Stomach (tissue), 4 donors: ENCODE measurements around the gene SLC32A1.

Experiments used
- POLR2A ChIP-seq, 4 donors: fragments of 450-650 bp; IDR thresholded peaks; one replicate each; pipeline ENCODE4 v1.6.1; 2016; ENCODE audit warnings: antibody characterized with exemption in 4 of 4, control low read depth in 2 of 4, mild to moderate bottlenecking in 1 of 4, moderate library complexity in 1 of 4
- TF ChIP-seq, protein P1 (sequence below), 7 experiments: fragments of 450-650 bp in 4 of 7; fragments of 200-600 bp in 3 of 7; sonication (generic) in 3 of 7; IDR thresholded peaks; one replicate each; pipeline ENCODE4 v1.5.1; 2016 to 2019; ENCODE audit warnings: antibody characterized with exemption in 7 of 7, control low read depth in 2 of 7, mild to moderate bottlenecking in 1 of 7

DNA sequence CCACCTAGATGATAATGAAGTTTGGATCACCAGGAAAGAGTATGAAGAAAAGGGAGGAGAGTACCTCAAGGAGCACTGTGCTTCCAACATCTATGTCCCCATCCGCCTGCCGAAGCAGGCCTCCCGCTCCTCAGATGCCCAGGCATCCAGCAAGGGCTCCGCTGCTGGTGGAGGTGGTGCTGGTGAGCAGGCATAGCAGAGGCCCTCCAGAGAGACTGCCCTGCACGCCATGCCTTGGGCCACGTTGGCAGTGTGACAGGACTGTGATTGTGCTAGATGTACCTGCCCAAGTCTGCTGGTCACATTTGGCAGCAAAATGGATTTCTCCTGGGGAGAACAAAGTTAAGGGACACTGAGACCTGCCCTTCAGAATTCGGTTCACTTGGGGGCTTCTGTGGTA lies 47.3 kb downstream of the SLC32A1 start:
- TF ChIP-seq, protein P1, sequence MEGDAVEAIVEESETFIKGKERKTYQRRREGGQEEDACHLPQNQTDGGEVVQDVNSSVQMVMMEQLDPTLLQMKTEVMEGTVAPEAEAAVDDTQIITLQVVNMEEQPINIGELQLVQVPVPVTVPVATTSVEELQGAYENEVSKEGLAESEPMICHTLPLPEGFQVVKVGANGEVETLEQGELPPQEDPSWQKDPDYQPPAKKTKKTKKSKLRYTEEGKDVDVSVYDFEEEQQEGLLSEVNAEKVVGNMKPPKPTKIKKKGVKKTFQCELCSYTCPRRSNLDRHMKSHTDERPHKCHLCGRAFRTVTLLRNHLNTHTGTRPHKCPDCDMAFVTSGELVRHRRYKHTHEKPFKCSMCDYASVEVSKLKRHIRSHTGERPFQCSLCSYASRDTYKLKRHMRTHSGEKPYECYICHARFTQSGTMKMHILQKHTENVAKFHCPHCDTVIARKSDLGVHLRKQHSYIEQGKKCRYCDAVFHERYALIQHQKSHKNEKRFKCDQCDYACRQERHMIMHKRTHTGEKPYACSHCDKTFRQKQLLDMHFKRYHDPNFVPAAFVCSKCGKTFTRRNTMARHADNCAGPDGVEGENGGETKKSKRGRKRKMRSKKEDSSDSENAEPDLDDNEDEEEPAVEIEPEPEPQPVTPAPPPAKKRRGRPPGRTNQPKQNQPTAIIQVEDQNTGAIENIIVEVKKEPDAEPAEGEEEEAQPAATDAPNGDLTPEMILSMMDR (IDR thresholded peaks at IDR 0.05), result no peak
- TF ChIP-seq POLR2A (IDR thresholded peaks at IDR 0.05), result no peak
